ENCODE results near the gene SPON1.

- TF ChIP-seq CTCF (conservative IDR thresholded peaks at IDR 0.05; ENCODE audit: low read depth in 2 of 2) (no peak), EZH2 (IDR thresholded peaks at IDR 0.05; ENCODE audit: low read depth, unreplicated experiment) (no peak), CREB1 (CRISPR knock-in tag; IDR thresholded peaks at IDR 0.05; ENCODE audit: low read depth) (no peak), POLR2AphosphoS5 (IDR thresholded peaks at IDR 0.05; ENCODE audit: low read depth) (no peak), JUNB (IDR thresholded peaks at IDR 0.05; ENCODE audit: unreplicated experiment) (no peak)
Measured at GRCh38 chr11:13972944-13973343, 10.4 kb downstream of the SPON1 start.
